Loucy (cell line): ENCODE results near the gene CCDC102A.

Source experiments
- H2AFZ ChIP-seq: fragments of 200-600 bp; sonication (generic); 2 replicates; pipeline ENCODE4 v1.6.0; 2016; ENCODE audit warnings: antibody characterized with exemption, mild to moderate bottlenecking, low read length, moderate library complexity
- H3F3A ChIP-seq: fragments of 200-600 bp; 2 replicates; pipeline ENCODE4 v1.6.0; 2016; ENCODE audit warnings: antibody characterized with exemption, low read depth, mild to moderate bottlenecking
- H3K27me3 ChIP-seq: fragments of 200-600 bp; sonication (generic); 2 replicates; pipeline ENCODE4 v1.6.1; 2014; ENCODE audit warnings: low read length, mild to moderate bottlenecking; ENCODE audit not compliant: insufficient read depth, poor library complexity, severe bottlenecking
- H3K36me3 ChIP-seq: fragments of 200-600 bp; sonication (generic); 2 replicates; pipeline ENCODE4 v1.6.1; 2016; ENCODE audit warnings: low read length; ENCODE audit not compliant: insufficient read depth
- H3K4me1 ChIP-seq: fragments of 200-600 bp; sonication (generic); 2 replicates; pipeline ENCODE4 v1.5.1; 2014; ENCODE audit warnings: low read length, mild to moderate bottlenecking; ENCODE audit not compliant: insufficient read depth, poor library complexity, severe bottlenecking
- H3K4me2 ChIP-seq: fragments of 200-600 bp; sonication (generic); 2 replicates; pipeline ENCODE4 v1.6.0; 2014; ENCODE audit warnings: antibody characterized with exemption, low read length, low read depth, mild to moderate bottlenecking; ENCODE audit not compliant: poor library complexity, severe bottlenecking
- H3K4me3 ChIP-seq: fragments of 200-600 bp; sonication (generic); 2 replicates; pipeline ENCODE4 v1.5.1; 2014; ENCODE audit warnings: low read length, mild to moderate bottlenecking, mixed read lengths; ENCODE audit not compliant: poor library complexity, severe bottlenecking
- H3K79me2 ChIP-seq: fragments of 200-600 bp; sonication (generic); 2 replicates; pipeline ENCODE4 v1.6.1; 2014; ENCODE audit warnings: low read length; ENCODE audit not compliant: insufficient read depth
- H3K9ac ChIP-seq: fragments of 200-600 bp; sonication (generic); 2 replicates; pipeline ENCODE4 v1.6.0; 2014; ENCODE audit warnings: mild to moderate bottlenecking, low read depth, low read length, moderate library complexity; ENCODE audit not compliant: poor library complexity, severe bottlenecking
- H3K9me2 ChIP-seq: fragments of 200-600 bp; sonication (generic); replicated peaks from 2 replicates; pipeline ENCODE4 v1.6.1; 2016; ENCODE audit warnings: low read depth, low read length, mixed read lengths
- H3K9me3 ChIP-seq: fragments of 200-600 bp; sonication (generic); 2 replicates; pipeline ENCODE4 v1.6.1; 2014; ENCODE audit warnings: mild to moderate bottlenecking, antibody characterized with exemption, low read length, low read depth; ENCODE audit not compliant: insufficient read depth
- H4K20me1 ChIP-seq: fragments of 200-600 bp; sonication (generic); 2 replicates; pipeline ENCODE4 v1.6.0; 2014; ENCODE audit warnings: antibody characterized with exemption, low read length, mild to moderate bottlenecking; ENCODE audit not compliant: insufficient read depth, poor library complexity, severe bottlenecking
- CTCF ChIP-seq: fragments of 200-600 bp; sonication (generic); conservative IDR thresholded peaks from 2 replicates; pipeline ENCODE4 v1.5.1; 2014; ENCODE audit warnings: mild to moderate bottlenecking, antibody characterized with exemption, low read length
- EZH2phosphoT487 ChIP-seq: fragments of 200-600 bp; IDR thresholded peaks from 2 replicates; pipeline ENCODE4 v1.6.1; 2018; ENCODE audit warnings: antibody characterized with exemption, mild to moderate bottlenecking, moderate library complexity, borderline replicate concordance

The CCDC102A gene

GRCh38 chr16:57578521-57579360, 42.4 kb upstream of the CCDC102A start:
- peak overlapping the region; percentile 48 for H3K4me3 ChIP-seq
- H3K4me2 ChIP-seq = peak overlapping the region; percentile 68
- H3K9me3 ChIP-seq = no peaks in the 10 kb centered on the region
- H3K4me1 ChIP-seq = peaks cover 30% of the 10 kb centered on the region
- peak overlapping the region; percentile 68 for H3K9ac ChIP-seq
- no peaks in the 10 kb centered on the region for H3K36me3 ChIP-seq
- H4K20me1 ChIP-seq = no peaks in the 10 kb centered on the region
- TF ChIP-seq EZH2phosphoT487 = no peak
- TF ChIP-seq CTCF = no peak
- no peaks in the 10 kb centered on the region for H3K27me3 ChIP-seq
- no peaks in the 10 kb centered on the region for H3K9me2 ChIP-seq
- H2AFZ ChIP-seq = peak overlapping the region; percentile 47; the same call in 1 of the 2 replicates
- H3F3A ChIP-seq = peaks cover 10% of the 10 kb centered on the region
- no peaks in the 10 kb centered on the region for H3K79me2 ChIP-seq

- Histone ChIP-seq H3K4me3 (peak overlapping the region; percentile 48), H3K9me2 (no peaks in the 10 kb centered on the region), H3K4me2 (peak overlapping the region; percentile 68), H2AFZ (peak overlapping the region; percentile 47), H3K27me3 (no peaks in the 10 kb centered on the region), H3K4me1 (peaks cover 30% of the 10 kb centered on the region), H3K36me3 (no peaks in the 10 kb centered on the region), H4K20me1 (no peaks in the 10 kb centered on the region), H3K9me3 (no peaks in the 10 kb centered on the region), H3K9ac (peak overlapping the region; percentile 68), H3K79me2 (no peaks in the 10 kb centered on the region), H3F3A (peaks cover 10% of the 10 kb centered on the region)
- no peak for TF ChIP-seq CTCF
- TF ChIP-seq EZH2phosphoT487 = no peak
Observed at GRCh38 chr16:57577691-57578224, 41.4 kb upstream of the CCDC102A start.

DNA sequence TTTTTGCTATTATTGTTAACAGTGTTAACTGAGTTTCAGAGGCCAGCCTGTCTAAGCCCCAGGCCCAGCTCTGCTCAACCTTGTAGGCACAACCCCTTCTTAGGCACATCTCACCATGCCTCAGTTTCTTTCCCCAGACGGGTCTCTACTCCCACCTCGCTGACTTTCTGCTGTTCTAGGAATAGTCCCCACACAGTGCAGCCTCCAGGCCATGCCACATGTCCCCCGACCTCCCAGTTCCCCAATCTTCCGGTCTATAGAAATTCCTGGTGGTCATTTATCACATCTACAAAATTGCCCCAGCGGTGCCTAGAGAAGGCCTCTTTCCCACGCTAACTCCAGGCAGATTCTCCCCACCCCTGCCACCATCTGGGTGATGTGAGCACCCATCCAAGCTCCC, 40.8 kb upstream of the CCDC102A start:
- H3K27me3 ChIP-seq = no peaks in the 10 kb centered on the region
- peak overlapping the region; percentile 48 for H3K4me3 ChIP-seq
- peak overlapping the region; percentile 68 for H3K4me2 ChIP-seq
- H3K9me2 ChIP-seq = no peaks in the 10 kb centered on the region
- H3F3A ChIP-seq = peaks cover 10% of the 10 kb centered on the region
- no peaks in the 10 kb centered on the region for H4K20me1 ChIP-seq
- no peaks in the 10 kb centered on the region for H3K79me2 ChIP-seq
- peak overlapping the region; percentile 68 for H3K9ac ChIP-seq
- H3K4me1 ChIP-seq = peaks cover 30% of the 10 kb centered on the region
- TF ChIP-seq EZH2phosphoT487 = no peak
- no peak for TF ChIP-seq CTCF
- H3K9me3 ChIP-seq = no peaks in the 10 kb centered on the region
- peak overlapping the region; percentile 47; the same call in 1 of the 2 replicates for H2AFZ ChIP-seq
- H3K36me3 ChIP-seq = no peaks in the 10 kb centered on the region
